Osteoblast (primary cell): Measurements from ENCODE around the gene TOP1. TPM values are rescaled to one million over a fixed set of nuclear protein-coding genes. Genes with fewer than 3 reads are reported as not detected.
A peak's percentile ranks its signal among the peaks of the same experiment; 100 is the strongest.
"Not testable (repeated sequence)": the region's sequence is repeated elsewhere in the genome, so short reads cannot be mapped to it uniquely, and the experiment has no call there.

Experiments used
- DNase-seq: peaks from one replicate; pipeline ENCODE4 v3.0.0; 2011; ENCODE audit warnings: low spot score, mixed read lengths; ENCODE audit not compliant: insufficient read length; ENCODE audit errors: missing footprints
- H2AFZ ChIP-seq: 2 replicates; pipeline ENCODE4 v1.6.0; 2011; ENCODE audit warnings: mild to moderate bottlenecking, low read length
- H3K27ac ChIP-seq: 2 replicates; pipeline ENCODE4 v1.5.1; 2011; ENCODE audit warnings: mild to moderate bottlenecking, low read depth, low read length, moderate library complexity
- H3K27me3 ChIP-seq: 2 replicates; pipeline ENCODE4 v1.6.0; 2012; ENCODE audit warnings: mild to moderate bottlenecking, control low read depth, inconsistent platforms, low read length, moderate library complexity; ENCODE audit not compliant: insufficient read depth
- H3K36me3 ChIP-seq: 2 replicates; pipeline ENCODE4 v1.5.1; 2011; ENCODE audit warnings: mild to moderate bottlenecking, low read length, control low read depth, moderate library complexity; ENCODE audit not compliant: insufficient read depth
- H3K4me1 ChIP-seq: 2 replicates; pipeline ENCODE4 v1.5.1; 2011; ENCODE audit warnings: mild to moderate bottlenecking, low read length, control low read depth, moderate library complexity; ENCODE audit not compliant: insufficient read depth
- H3K4me2 ChIP-seq: 2 replicates; pipeline ENCODE4 v1.6.0; 2011; ENCODE audit warnings: mild to moderate bottlenecking, low read length; ENCODE audit not compliant: insufficient read depth
- H3K4me3 ChIP-seq: fragments of 200-600 bp; sonication (generic); 3 replicates; pipeline ENCODE4 v1.5.1; 2012; ENCODE audit warnings: mild to moderate bottlenecking, low read length, inconsistent platforms; ENCODE audit not compliant: insufficient read depth
- H3K79me2 ChIP-seq: 2 replicates; pipeline ENCODE4 v1.6.0; 2012; ENCODE audit warnings: mild to moderate bottlenecking, low read length, control low read depth, inconsistent platforms; ENCODE audit not compliant: insufficient read depth
- H3K9me3 ChIP-seq: 2 replicates; pipeline ENCODE4 v1.5.1; 2011; ENCODE audit warnings: low read depth, low read length, control low read depth
- H4K20me1 ChIP-seq: 2 replicates; pipeline ENCODE4 v1.6.0; 2012; ENCODE audit warnings: mild to moderate bottlenecking, low read length, control low read depth; ENCODE audit not compliant: insufficient read depth
- total RNA-seq: library from RNA; depleted of rRNA; stranded (reverse); fragments of >200 nt; gene quantifications from 2 replicates; pipeline ENCODE4 v1.2.3, GENCODE V29; 2012
- TF ChIP-seq, protein P1 (sequence below): IDR thresholded peaks from 2 replicates; pipeline ENCODE4 v1.5.1; 2011; ENCODE audit warnings: mild to moderate bottlenecking, low read depth, low read length, moderate library complexity; ENCODE audit errors: extremely low read depth

TOP1 gene
- total RNA-seq, 1 donor, result 10.5 TPM

DNA sequence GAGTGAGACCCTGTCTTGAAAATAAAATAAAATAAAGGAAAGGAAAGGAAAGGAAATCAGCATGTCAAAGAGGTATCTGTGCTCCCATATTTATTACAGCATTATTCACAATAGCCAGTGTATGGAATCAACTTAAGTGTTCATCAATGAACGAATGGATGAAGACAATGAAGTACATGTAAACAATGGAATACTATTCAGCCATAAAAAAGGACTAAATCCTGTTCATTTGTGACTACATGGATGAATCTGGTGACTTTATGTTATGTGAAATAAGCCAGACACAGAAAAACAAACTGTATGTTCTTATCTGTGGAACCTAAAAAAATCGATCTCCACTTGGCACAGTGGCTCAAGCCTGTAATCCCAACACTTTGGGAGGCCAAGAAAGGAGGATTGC is 28.0 kb upstream of the TOP1 start:
- DNase-seq, result no peak
- Histone ChIP-seq H3K27me3 (no peaks in the 10 kb centered on the region), H3K4me3 (no peak overlapping the region), H2AFZ (no peak overlapping the region), H3K36me3 (no peaks in the 10 kb centered on the region), H3K4me2 (no peak overlapping the region), H3K4me1 (peaks cover 32% of the 10 kb centered on the region), H3K79me2 (no peaks in the 10 kb centered on the region), H3K27ac (no peak overlapping the region), H4K20me1 (no peaks in the 10 kb centered on the region), H3K9me3 (no peaks in the 10 kb centered on the region)
- TF ChIP-seq, protein P1, sequence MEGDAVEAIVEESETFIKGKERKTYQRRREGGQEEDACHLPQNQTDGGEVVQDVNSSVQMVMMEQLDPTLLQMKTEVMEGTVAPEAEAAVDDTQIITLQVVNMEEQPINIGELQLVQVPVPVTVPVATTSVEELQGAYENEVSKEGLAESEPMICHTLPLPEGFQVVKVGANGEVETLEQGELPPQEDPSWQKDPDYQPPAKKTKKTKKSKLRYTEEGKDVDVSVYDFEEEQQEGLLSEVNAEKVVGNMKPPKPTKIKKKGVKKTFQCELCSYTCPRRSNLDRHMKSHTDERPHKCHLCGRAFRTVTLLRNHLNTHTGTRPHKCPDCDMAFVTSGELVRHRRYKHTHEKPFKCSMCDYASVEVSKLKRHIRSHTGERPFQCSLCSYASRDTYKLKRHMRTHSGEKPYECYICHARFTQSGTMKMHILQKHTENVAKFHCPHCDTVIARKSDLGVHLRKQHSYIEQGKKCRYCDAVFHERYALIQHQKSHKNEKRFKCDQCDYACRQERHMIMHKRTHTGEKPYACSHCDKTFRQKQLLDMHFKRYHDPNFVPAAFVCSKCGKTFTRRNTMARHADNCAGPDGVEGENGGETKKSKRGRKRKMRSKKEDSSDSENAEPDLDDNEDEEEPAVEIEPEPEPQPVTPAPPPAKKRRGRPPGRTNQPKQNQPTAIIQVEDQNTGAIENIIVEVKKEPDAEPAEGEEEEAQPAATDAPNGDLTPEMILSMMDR, result no peak

DNA sequence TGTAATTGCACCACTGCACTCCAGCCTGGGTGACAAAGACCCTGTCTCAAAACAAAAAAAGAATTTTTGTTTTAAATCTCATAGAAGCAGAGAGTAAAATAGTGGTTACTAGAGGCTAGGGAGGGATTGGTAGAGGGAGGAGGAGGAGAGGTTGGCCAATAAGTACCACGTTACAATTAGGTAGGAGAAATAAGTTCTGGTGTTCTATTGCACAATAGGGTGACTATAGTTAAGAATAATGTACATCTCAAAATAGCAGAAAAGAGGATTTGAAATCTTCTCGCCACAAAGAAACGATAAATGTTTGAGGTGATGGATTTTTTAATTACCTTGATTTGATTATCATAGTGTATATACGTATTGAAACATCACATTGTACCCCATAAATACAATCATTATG is 27.1 kb upstream of the TOP1 start:
- Histone ChIP-seq H3K27ac (no peak overlapping the region), H3K9me3 (no peaks in the 10 kb centered on the region), H3K4me1 (peaks cover 35% of the 10 kb centered on the region), H3K36me3 (no peaks in the 10 kb centered on the region), H3K27me3 (no peaks in the 10 kb centered on the region), H3K4me2 (no peak overlapping the region), H2AFZ (no peak overlapping the region), H3K4me3 (no peak overlapping the region), H3K79me2 (no peaks in the 10 kb centered on the region), H4K20me1 (no peaks in the 10 kb centered on the region)
- no peak for DNase-seq
- TF ChIP-seq, protein P1, result no peak

DNA sequence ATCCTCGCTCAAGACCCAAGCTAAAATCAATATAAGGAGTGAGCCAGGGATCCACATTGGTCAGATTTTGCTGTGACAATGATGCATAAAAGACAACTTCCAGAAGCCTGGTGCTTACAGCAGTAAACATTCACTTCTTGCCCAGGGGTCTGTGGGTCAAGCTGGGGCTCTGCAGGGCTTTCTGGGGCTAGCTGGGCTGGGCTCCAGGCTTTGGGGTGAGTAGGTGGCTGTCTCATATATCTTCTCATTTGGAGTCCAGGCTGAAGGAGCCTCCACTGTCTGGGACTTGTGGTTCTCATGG is 25.8 kb upstream of the TOP1 start:
- TF ChIP-seq, protein P1, result no peak
- Histone ChIP-seq H3K4me3 (peak overlapping the region; percentile 32), H3K36me3 (no peaks in the 10 kb centered on the region), H4K20me1 (no peaks in the 10 kb centered on the region), H3K27me3 (no peaks in the 10 kb centered on the region), H3K4me2 (peak overlapping the region; percentile 79), H3K4me1 (peaks cover 38% of the 10 kb centered on the region), H3K9me3 (no peaks in the 10 kb centered on the region), H2AFZ (peak overlapping the region; percentile 73), H3K79me2 (no peaks in the 10 kb centered on the region), H3K27ac (peak overlapping the region; percentile 97)
- peak; percentile 82 for DNase-seq

DNA sequence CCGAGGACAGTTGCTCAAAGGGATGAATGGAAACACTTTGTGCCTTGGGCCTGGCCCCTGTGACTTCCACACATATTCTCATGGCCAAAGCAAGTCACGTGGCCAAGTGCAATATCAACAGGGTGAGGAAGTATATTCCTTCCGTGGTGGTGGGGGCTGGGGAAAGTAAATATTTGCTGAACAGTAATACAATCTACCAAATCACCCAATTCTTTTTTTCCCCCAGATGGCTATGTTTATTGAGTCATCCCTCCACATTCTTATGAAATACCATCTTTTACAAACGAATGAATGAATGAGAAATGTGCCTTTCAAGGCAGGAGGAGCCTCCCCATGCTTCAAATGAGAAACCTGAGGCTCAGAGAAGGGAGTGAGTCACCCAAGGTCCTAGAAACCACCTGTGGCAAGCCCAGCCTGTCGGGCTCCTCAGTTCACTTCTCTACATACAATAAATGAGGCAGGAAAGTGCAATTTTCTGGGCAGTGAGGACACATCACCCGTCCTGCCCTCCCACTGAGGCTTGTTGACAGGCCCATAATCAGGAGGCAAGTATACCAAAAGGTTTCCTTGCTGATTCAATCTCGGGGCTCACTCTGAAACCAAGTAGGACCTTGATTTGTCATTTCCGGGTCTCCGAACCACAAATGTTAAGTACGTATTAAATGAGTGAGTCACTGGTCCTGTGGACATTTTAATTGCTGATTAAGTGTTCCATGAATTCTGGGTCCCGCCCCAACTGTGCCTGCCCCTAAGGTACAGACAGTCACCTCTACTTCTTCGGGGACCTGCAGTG is 25.3 kb upstream of the TOP1 start:
- Histone ChIP-seq H3K27ac (peak overlapping the region; percentile 97), H2AFZ (peak overlapping the region; percentile 73), H3K36me3 (no peaks in the 10 kb centered on the region), H3K9me3 (no peaks in the 10 kb centered on the region), H3K27me3 (no peaks in the 10 kb centered on the region), H3K4me3 (peak overlapping the region; percentile 32), H4K20me1 (no peaks in the 10 kb centered on the region), H3K4me2 (peak overlapping the region; percentile 79), H3K4me1 (peaks cover 43% of the 10 kb centered on the region), H3K79me2 (no peaks in the 10 kb centered on the region)
- TF ChIP-seq, protein P1, result no peak
- DNase-seq, result peak; percentile 91

DNA sequence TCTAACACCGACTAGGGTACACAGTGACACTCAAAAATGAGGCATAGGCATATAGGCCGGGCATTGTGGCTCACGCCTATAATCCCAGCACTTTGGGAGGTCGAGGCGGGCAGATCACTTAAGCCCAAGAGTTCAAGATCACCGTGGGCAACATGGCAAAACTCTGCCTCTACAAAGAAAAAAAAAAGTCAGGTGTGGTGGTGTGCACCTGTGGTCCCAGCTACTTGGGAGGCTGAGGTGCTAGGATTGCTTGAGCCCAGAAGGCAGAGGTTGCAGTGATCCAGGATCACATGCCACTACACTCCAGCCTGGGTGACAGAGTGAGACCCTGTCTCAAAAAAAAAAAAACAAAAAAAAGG is 24.7 kb upstream of the TOP1 start:
- Histone ChIP-seq H3K27ac (peak overlapping the region; percentile 97), H2AFZ (peak overlapping the region; percentile 73)

More for the DNA sequence above, 24.7 kb upstream of the TOP1 start:
- H3K27me3 ChIP-seq, H3K9me3 ChIP-seq, H3K36me3 ChIP-seq, H4K20me1 ChIP-seq, DNase-seq, H3K79me2 ChIP-seq: not testable (repeated sequence)
- Histone ChIP-seq H3K4me1 (peaks cover 46% of the 10 kb centered on the region), H3K4me3 (peak overlapping the region; percentile 32), H3K4me2 (peak overlapping the region; percentile 79)
